HFFc6 (cell line): ENCODE data around the gene GMPPA. TPM values are rescaled to one million over a fixed set of nuclear protein-coding genes. Genes with fewer than 3 reads are reported as not detected.
A peak's percentile ranks its signal among the peaks of the same experiment; 100 is the strongest.

Source experiments
- DNase-seq: peaks from one replicate; pipeline ENCODE4 v3.0.0-alpha.2; 2018
- H3K27ac Mint-ChIP-seq: 2 replicates; pipeline ENCODE4 v1.8.0; 2020; ENCODE audit warnings: mild to moderate bottlenecking, mixed read lengths
- H3K27me3 Mint-ChIP-seq: 2 replicates; pipeline ENCODE4 v1.8.0; 2021; ENCODE audit warnings: mild to moderate bottlenecking, moderate library complexity, mixed read lengths; ENCODE audit not compliant: insufficient read depth
- H3K36me3 Mint-ChIP-seq: 2 replicates; pipeline ENCODE4 v1.8.0; 2021; ENCODE audit warnings: low read depth, mixed read lengths
- H3K4me1 Mint-ChIP-seq: 2 replicates; pipeline ENCODE4 v1.8.0; 2020; ENCODE audit warnings: low read depth, mixed read lengths
- H3K4me3 Mint-ChIP-seq: 2 replicates; pipeline ENCODE4 v1.8.0; 2020; ENCODE audit warnings: mild to moderate bottlenecking, moderate library complexity, mixed read lengths
- H3K9me3 Mint-ChIP-seq: 2 replicates; pipeline ENCODE4 v1.8.0; 2020; ENCODE audit warnings: mild to moderate bottlenecking, mixed read lengths
- CTCF ChIP-seq: fragments of 200-600 bp; sonication (generic); IDR thresholded peaks from 2 replicates; pipeline ENCODE4 v1.5.0; 2021; ENCODE audit warnings: antibody characterized with exemption, mild to moderate bottlenecking
- total RNA-seq, 6 experiments: library from RNA; stranded (reverse); fragmentation: NEBNext Ultra II Directional; extraction: Animal tissue kit (Norgen Biotek cat#: 25700); gene quantifications; 2 replicates in 1 of 6; 3 replicates in 5 of 6; pipeline ENCODE4 v1.2.3, GENCODE V29; 2021

The GMPPA gene
- total RNA-seq, 6 experiments from 2014 or later: 68.9 to 85.3 (median 74.1) TPM

GRCh38 chr2:219470429-219470828 lies 28.3 kb upstream of the GMPPA start:
- no peak for DNase-seq
- H3K36me3 Mint-ChIP-seq: peaks cover 16% of the 10 kb centered on the region; the same call in 1 of the 2 replicates
- no peak overlapping the region for H3K4me3 Mint-ChIP-seq
- peaks cover 19% of the 10 kb centered on the region for H3K4me1 Mint-ChIP-seq
- H3K27me3 Mint-ChIP-seq: no peaks in the 10 kb centered on the region; the same call in none of the 2 replicates
- peak overlapping the region; percentile 51 for H3K27ac Mint-ChIP-seq
- H3K9me3 Mint-ChIP-seq: no peaks in the 10 kb centered on the region
- TF ChIP-seq CTCF: no peak

GRCh38 chr2:219471476-219472371 lies 27.0 kb upstream of the GMPPA start:
- no peak for TF ChIP-seq CTCF
- Mint-ChIP-seq H3K4me1 (peaks cover 29% of the 10 kb centered on the region), H3K27me3 (no peaks in the 10 kb centered on the region; the same call in none of the 2 replicates), H3K27ac (0 out of 2 replicates have a peak overlapping the region, but pooled peaks have one; percentile 25), H3K4me3 (no peak overlapping the region), H3K9me3 (no peaks in the 10 kb centered on the region), H3K36me3 (peaks cover 16% of the 10 kb centered on the region; the same call in 1 of the 2 replicates)
- DNase-seq: no peak

- Mint-ChIP-seq H3K4me3 (no peak overlapping the region), H3K4me1 (peaks cover 25% of the 10 kb centered on the region), H3K27me3 (no peaks in the 10 kb centered on the region; the same call in none of the 2 replicates), H3K9me3 (no peaks in the 10 kb centered on the region), H3K36me3 (peaks cover 20% of the 10 kb centered on the region; the same call in 1 of the 2 replicates), H3K27ac (no peak overlapping the region)
- TF ChIP-seq CTCF: no peak
- no peak for DNase-seq
These were observed 26.0 kb upstream of the GMPPA start for GRCh38 chr2:219472629-219473187.

- Mint-ChIP-seq H3K4me1 (peaks cover 23% of the 10 kb centered on the region), H3K27me3 (no peaks in the 10 kb centered on the region; the same call in none of the 2 replicates), H3K36me3 (peaks cover 21% of the 10 kb centered on the region; the same call in 1 of the 2 replicates), H3K27ac (no peak overlapping the region), H3K9me3 (no peaks in the 10 kb centered on the region), H3K4me3 (no peak overlapping the region)
- TF ChIP-seq CTCF: no peak
- DNase-seq: no peak
These were observed 25.2 kb upstream of the GMPPA start for GRCh38 chr2:219473511-219473910.

GRCh38 chr2:219474285-219475060 lies 24.2 kb upstream of the GMPPA start:
- no peak overlapping the region for H3K4me3 Mint-ChIP-seq
- no peak for TF ChIP-seq CTCF
- DNase-seq: no peak
- no peak overlapping the region for H3K27ac Mint-ChIP-seq
- H3K36me3 Mint-ChIP-seq: peaks cover 20% of the 10 kb centered on the region; the same call in 1 of the 2 replicates
- H3K4me1 Mint-ChIP-seq: peaks cover 18% of the 10 kb centered on the region
- no peaks in the 10 kb centered on the region; the same call in none of the 2 replicates for H3K27me3 Mint-ChIP-seq
- H3K9me3 Mint-ChIP-seq: no peaks in the 10 kb centered on the region
